SK-N-MC (cell line): Measurements from ENCODE around the gene MORC4.

Source experiments
- DNase-seq: peaks from one replicate; pipeline ENCODE4 v3.0.0-alpha.2; 2011; ENCODE audit warnings: low read depth, low spot score
- H3K27ac ChIP-seq: fragments of 200-600 bp; sonication (generic); 2 replicates; pipeline ENCODE4 v1.5.1; 2016; ENCODE audit warnings: mixed run types
- H3K36me3 ChIP-seq: fragments of 200-600 bp; sonication (generic); 2 replicates; pipeline ENCODE4 v1.6.1; 2017; ENCODE audit warnings: antibody characterized with exemption, low read length, mixed read lengths; ENCODE audit not compliant: insufficient read depth
- H3K4me3 ChIP-seq: fragments of 200-600 bp; sonication (generic); 2 replicates; pipeline ENCODE4 v1.5.1; 2016
- H3K9ac ChIP-seq: fragments of 200-600 bp; sonication (generic); 2 replicates; pipeline ENCODE4 v1.8.0; 2017; ENCODE audit warnings: mixed run types, mixed read lengths; ENCODE audit not compliant: insufficient read length
- H3K9me3 ChIP-seq: fragments of 200-600 bp; sonication (generic); 2 replicates; pipeline ENCODE4 v1.6.1; 2017; ENCODE audit warnings: low read depth, mild to moderate bottlenecking, antibody characterized with exemption, low read length, moderate library complexity, mixed read lengths
- EZH2 ChIP-seq: fragments of 200-600 bp; sonication (generic); IDR thresholded peaks from one replicate; pipeline ENCODE4 v1.6.1; 2017; ENCODE audit warnings: antibody characterized with exemption
- FOXP2 ChIP-seq: optimal IDR thresholded peaks from 2 replicates; pipeline ENCODE3; 2011; ENCODE audit warnings: mild to moderate bottlenecking, moderate library complexity; ENCODE audit not compliant: insufficient read depth; ENCODE audit errors: extremely low read length, control extremely low read depth
- POLR2AphosphoS5 ChIP-seq: IDR thresholded peaks from 2 replicates; pipeline ENCODE4 v1.6.1; 2012; ENCODE audit warnings: mild to moderate bottlenecking, low read depth, low read length, borderline replicate concordance

Gene MORC4

DNA sequence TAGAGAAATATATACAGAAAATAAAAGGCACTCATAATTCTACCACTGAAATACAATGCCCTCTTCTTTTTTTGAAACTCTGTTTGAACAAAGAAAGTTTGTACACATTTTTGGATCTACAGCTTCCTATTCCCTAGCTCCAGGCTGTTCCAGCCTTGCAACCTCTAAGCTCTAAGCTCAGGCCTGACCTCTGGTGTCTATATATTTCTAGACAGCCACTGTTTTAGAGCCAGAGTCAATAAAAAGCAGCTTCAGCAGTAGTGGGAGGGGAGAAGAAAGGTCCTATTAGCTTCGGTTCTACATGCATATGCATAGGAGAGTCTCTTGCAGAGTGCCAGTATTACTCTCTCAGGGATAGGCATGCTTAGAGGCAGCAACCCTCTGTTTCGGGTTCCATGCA is 40.1 kb downstream of the MORC4 start:
- Histone ChIP-seq H3K4me3 (no peak overlapping the region), H3K9me3 (no peaks in the 10 kb centered on the region), H3K27ac (no peak overlapping the region), H3K36me3 (peaks cover 12% of the 10 kb centered on the region; the same call in 1 of the 2 replicates), H3K9ac (no peak overlapping the region)
- DNase-seq, result no peak
- no peak for TF ChIP-seq EZH2
- TF ChIP-seq POLR2AphosphoS5, result no peak
- TF ChIP-seq FOXP2, result no peak

DNA sequence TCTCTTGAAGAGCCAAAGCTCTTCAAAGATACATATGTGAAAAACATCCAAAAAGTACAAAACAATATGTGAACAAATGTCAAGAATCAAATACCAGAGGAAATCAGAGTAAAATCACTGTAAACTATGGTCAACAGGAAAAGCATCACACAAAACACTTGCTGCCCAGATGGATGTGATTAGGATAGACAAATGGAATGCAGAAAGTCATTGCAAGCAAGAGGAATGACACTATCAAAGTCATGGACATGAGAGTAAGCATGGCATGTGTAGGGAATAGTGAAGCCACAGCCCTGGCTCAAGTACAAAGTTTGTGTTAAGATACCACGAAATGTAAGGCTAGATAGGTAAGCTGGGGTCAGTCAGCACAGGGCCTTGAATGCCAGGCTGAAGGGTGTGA is 42.2 kb downstream of the MORC4 start:
- Histone ChIP-seq H3K36me3 (peaks cover 12% of the 10 kb centered on the region; the same call in 1 of the 2 replicates), H3K27ac (no peak overlapping the region), H3K9ac (no peak overlapping the region), H3K4me3 (no peak overlapping the region), H3K9me3 (no peaks in the 10 kb centered on the region)
- TF ChIP-seq POLR2AphosphoS5 (no peak), FOXP2 (no peak), EZH2 (no peak)
- DNase-seq, result no peak

DNA sequence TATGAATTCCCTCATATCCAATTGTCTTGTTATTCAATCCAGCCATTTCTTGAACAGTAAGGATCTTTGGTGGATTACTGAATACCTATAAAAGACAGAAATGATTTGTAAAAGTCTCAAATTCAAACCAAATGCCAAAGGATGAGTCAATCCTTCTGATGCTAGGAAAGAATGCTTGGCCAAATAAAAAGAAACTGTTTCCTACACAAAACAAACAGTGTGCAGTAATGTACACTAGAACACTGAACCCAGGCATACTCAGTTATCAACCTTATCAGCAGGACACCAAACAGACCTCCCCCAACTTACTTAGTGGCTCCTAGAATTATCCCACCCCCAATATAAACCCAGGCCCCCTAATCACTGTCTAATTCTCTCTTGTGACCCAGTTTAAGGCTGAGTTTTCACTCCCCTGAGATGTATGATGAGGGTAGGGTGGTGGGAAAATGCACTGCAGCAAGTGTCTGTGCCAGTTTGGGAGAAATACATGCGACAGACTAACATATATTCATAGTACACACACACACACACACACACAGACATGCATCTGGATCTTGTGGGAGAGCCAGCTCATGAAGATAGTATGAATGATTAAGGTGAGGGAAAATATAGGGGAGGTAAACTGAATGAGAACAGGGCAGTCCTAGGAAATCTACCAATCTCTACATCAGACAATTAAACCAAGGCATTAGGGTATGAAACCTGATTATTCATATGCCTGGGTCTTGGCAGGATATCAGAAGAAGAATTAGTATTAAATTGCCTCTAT is 44.8 kb downstream of the MORC4 start:
- Histone ChIP-seq H3K4me3 (no peak overlapping the region), H3K9ac (no peak overlapping the region), H3K9me3 (no peaks in the 10 kb centered on the region), H3K36me3 (no peaks in the 10 kb centered on the region; the same call in 1 of the 2 replicates), H3K27ac (no peak overlapping the region)
- no peak for DNase-seq
- TF ChIP-seq EZH2 (no peak), POLR2AphosphoS5 (no peak), FOXP2 (no peak)

DNA sequence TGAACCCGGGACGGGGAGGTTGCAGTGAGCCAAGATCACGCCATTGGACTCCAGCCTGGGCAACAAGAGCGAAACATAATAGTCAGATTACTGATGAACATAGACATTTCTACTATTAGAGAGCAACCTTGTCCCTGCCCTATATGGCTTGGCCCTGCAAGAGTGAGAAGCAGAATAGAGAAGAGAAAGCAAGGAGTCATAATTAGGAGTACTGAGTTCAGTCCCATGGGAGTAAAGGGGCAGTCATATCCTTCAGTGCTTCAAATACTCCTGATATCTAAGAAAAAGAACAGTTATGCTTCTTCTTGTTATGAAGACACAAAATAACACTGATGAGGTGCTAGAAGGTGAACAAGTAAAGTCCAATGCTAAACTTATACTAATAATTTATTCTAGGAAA is 46.0 kb downstream of the MORC4 start:
- H3K36me3 ChIP-seq, result no peaks in the 10 kb centered on the region; the same call in 1 of the 2 replicates
- H3K9ac ChIP-seq, result no peak overlapping the region
- TF ChIP-seq FOXP2, result no peak
- H3K9me3 ChIP-seq, result no peaks in the 10 kb centered on the region
- DNase-seq, result no peak
- no peak overlapping the region for H3K27ac ChIP-seq
- no peak overlapping the region for H3K4me3 ChIP-seq

DNA sequence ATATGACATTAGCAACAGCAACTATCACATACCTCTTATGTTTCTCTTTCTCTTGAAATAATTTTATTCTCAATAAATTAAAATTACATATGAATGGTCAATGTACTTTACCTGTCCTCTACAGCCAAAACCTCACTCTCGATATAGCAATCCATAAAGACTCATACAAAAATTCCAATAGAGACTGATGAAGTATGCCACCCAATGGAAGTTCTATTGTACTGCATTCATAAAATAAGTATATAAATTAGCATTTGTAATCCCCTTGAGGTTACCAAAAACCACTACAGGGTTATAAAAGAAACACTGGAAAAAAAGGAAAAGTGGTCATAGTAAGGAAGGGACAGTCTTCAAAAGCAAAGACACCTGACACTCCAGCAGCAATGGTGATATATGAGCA is 47.0 kb downstream of the MORC4 start:
- no peaks in the 10 kb centered on the region; the same call in 1 of the 2 replicates for H3K36me3 ChIP-seq
- H3K4me3 ChIP-seq, result no peak overlapping the region
- H3K9ac ChIP-seq, result no peak overlapping the region
- H3K9me3 ChIP-seq, result no peaks in the 10 kb centered on the region
- no peak overlapping the region for H3K27ac ChIP-seq
- no peak for TF ChIP-seq EZH2
- TF ChIP-seq FOXP2, result no peak
- no peak for DNase-seq

DNA sequence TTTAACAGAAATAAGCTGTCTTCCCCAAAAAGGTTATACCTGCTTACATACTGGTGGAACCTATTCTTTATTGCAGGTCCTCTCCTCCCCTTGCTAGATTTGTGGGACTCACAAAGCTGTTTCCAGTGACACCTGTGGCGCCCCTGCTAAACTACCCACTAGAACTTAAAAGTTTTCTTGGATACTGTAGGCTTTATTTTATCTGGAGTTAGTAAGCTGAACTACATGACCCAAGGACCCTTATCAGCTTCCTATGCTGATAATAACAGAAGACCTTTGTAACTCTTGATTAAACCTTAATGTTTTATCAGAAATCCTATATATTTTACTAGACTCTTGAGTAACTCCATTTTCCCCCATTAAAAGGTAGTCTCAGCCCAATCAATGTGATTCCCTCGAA is 47.5 kb downstream of the MORC4 start:
- H3K36me3 ChIP-seq, result no peaks in the 10 kb centered on the region; the same call in 1 of the 2 replicates
- DNase-seq, result no peak
- no peak for TF ChIP-seq POLR2AphosphoS5
- TF ChIP-seq FOXP2, result no peak
- H3K9me3 ChIP-seq, result no peaks in the 10 kb centered on the region
- no peak overlapping the region for H3K27ac ChIP-seq
- no peak overlapping the region for H3K9ac ChIP-seq
- no peak overlapping the region for H3K4me3 ChIP-seq

DNA sequence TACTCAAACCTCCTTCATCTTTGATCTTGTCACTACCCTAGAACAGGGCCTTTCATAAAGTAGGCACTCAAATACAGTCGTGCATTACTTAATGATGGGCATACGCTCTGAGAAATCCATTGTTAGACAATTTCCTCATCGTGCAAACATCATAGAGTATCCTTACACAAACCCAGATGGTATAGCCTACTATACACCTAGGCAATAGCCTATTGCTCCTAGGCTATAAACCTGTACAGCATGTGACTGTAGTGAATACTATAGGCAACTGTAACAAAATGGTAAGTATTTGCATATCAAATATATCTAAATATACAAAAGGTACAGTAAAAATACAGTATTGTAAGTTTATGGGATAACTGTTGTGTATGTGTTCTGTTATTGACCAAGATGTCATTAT is 47.9 kb downstream of the MORC4 start:
- H3K9ac ChIP-seq, result no peak overlapping the region
- no peak for DNase-seq
- H3K36me3 ChIP-seq, result no peaks in the 10 kb centered on the region; the same call in 1 of the 2 replicates
- H3K4me3 ChIP-seq, result no peak overlapping the region
- no peak overlapping the region for H3K27ac ChIP-seq
- TF ChIP-seq EZH2, result no peak
- TF ChIP-seq FOXP2, result no peak
- no peak for TF ChIP-seq POLR2AphosphoS5
- H3K9me3 ChIP-seq, result no peaks in the 10 kb centered on the region

DNA sequence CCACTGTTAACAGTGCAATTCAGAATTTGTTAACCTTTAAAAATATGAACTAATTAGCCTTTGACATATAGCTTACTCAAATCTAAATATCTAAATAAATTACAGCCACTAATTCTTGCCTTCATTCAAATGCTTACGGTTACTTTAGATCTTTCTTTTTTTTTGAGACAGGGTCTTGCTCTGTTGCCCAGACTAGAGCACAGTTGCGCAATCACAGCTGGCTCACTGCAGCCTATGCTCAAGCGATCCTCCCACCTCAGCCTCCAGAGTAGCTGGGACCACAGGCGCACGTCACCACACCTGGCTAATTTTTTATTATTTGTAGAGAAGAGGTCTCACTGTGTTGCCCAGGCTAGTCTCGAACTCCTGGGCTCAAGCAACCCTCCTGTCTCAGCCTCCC is 48.8 kb downstream of the MORC4 start:
- Histone ChIP-seq H3K9me3 (no peaks in the 10 kb centered on the region), H3K4me3 (no peak overlapping the region), H3K36me3 (no peaks in the 10 kb centered on the region; the same call in 1 of the 2 replicates), H3K27ac (no peak overlapping the region), H3K9ac (no peak overlapping the region)
- no peak for TF ChIP-seq FOXP2
- TF ChIP-seq POLR2AphosphoS5, result no peak
- no peak for TF ChIP-seq EZH2
- no peak for DNase-seq

DNA sequence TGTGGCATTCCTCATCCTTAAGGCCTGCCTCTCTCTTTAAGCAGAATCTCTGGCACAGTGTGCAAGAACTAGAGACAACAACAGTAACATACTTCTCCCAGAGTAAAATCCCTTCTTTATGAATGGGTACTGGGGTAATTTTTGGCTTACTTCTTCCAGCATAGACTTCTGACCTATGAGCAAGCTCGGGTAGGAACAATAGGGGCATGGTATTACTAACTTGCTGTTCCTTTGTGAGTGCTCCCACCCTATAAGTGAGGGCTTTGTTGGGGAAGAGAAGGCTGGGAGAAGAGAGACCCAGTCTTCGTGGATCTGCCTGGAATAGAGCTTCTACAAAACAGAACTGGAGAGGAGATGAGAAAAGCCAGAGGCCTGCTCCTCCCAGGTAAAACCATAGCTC is 49.6 kb downstream of the MORC4 start:
- no peak overlapping the region for H3K4me3 ChIP-seq
- DNase-seq, result no peak
- no peak overlapping the region for H3K27ac ChIP-seq
- no peak overlapping the region for H3K9ac ChIP-seq
- H3K9me3 ChIP-seq, result no peaks in the 10 kb centered on the region
- TF ChIP-seq EZH2 (no peak), FOXP2 (no peak), POLR2AphosphoS5 (no peak)
- no peaks in the 10 kb centered on the region; the same call in 1 of the 2 replicates for H3K36me3 ChIP-seq
